SK-N-SH (cell line): Measurements from ENCODE around the gene PLA2G4C. TPM values are rescaled to one million over a fixed set of nuclear protein-coding genes. Genes with fewer than 3 reads are reported as not detected.
A peak's percentile ranks its signal among the peaks of the same experiment; 100 is the strongest.

ENCODE experiments used
- CTCF ChIA-PET: fragments of 300-600, 350-600 bp; formaldehyde crosslinking; extraction: SDS; loops from one replicate; lab custom pipeline; 2021; lab: Yijun Ruan, JAX
- POLR2A ChIA-PET: fragments of 350-600 bp; sonication (Branson Sonifier 250); formaldehyde crosslinking; extraction: SDS; loops from one replicate; lab custom pipeline; 2020; ENCODE audit warnings: antibody characterized with exemption, inconsistent platforms; lab: Yijun Ruan, JAX
- DNase-seq: peaks from one replicate; pipeline ENCODE4 v3.0.0; 2012
- H2AFZ ChIP-seq: fragments of 200-600 bp; sonication (generic); 2 replicates; pipeline ENCODE4 v1.8.1; 2016; ENCODE audit warnings: antibody characterized with exemption, mild to moderate bottlenecking, low read depth
- H3F3A ChIP-seq: fragments of 200-600 bp; sonication (generic); replicated peaks from 2 replicates; pipeline ENCODE3; 2016; ENCODE audit warnings: antibody characterized with exemption, mild to moderate bottlenecking; ENCODE audit not compliant: insufficient read depth
- H3K27ac ChIP-seq, 2 experiments: fragments of 200-500 bp in 1 of 2; fragments of 200-600 bp in 1 of 2; sonication (Bioruptor generic) in 1 of 2; sonication (generic), shearing (Covaris generic) in 1 of 2; 2 replicates each; pipeline versions ENCODE4 v1.5.1 to v1.6.1; 2014 to 2016; ENCODE audit warnings: low read depth in 2 of 2, inconsistent platforms in 1 of 2, low read length in 1 of 2, mild to moderate bottlenecking in 1 of 2, mixed read lengths in 1 of 2
- H3K27me3 ChIP-seq: fragments of 200-600 bp; sonication (generic), shearing (Covaris generic); 2 replicates; pipeline ENCODE4 v1.6.1; 2016; ENCODE audit warnings: mixed run types; ENCODE audit not compliant: insufficient read depth
- H3K36me3 ChIP-seq, 2 experiments: fragments of 200-500 bp in 1 of 2; fragments of 200-600 bp in 1 of 2; sonication (Bioruptor generic) in 1 of 2; sonication (generic) in 1 of 2; replicated peaks in 1 of 2; 2 replicates each; pipeline versions ENCODE3 to v1.5.1; 2014 to 2016; ENCODE audit warnings: low read length in 1 of 2, mild to moderate bottlenecking in 1 of 2; ENCODE audit not compliant: insufficient read depth in 2 of 2, control insufficient read depth in 1 of 2
- H3K4me1 ChIP-seq, 2 experiments: fragments of 200-500 bp in 1 of 2; fragments of 200-600 bp in 1 of 2; sonication (Bioruptor generic) in 1 of 2; sonication (generic), shearing (Covaris generic) in 1 of 2; 2 replicates each; pipeline versions ENCODE4 v1.5.1 to v1.6.1; 2014 to 2016; ENCODE audit warnings: low read depth in 1 of 2, low read length in 1 of 2, mixed run types in 1 of 2; ENCODE audit not compliant: insufficient read depth in 2 of 2, control insufficient read depth in 1 of 2
- H3K4me2 ChIP-seq: fragments of 200-600 bp; sonication (generic), shearing (Covaris generic); 2 replicates; pipeline ENCODE4 v1.6.1; 2017; ENCODE audit warnings: mixed run types
- H3K4me3 ChIP-seq, 2 experiments: fragments of 200-500 bp in 1 of 2; fragments of 200-600 bp in 1 of 2; sonication (Bioruptor generic) in 1 of 2; sonication (generic), shearing (Covaris generic) in 1 of 2; 2 replicates each; pipeline versions ENCODE4 v1.5.1 to v1.8.1; 2014 to 2016; ENCODE audit warnings: low read depth in 2 of 2, inconsistent platforms in 1 of 2, low read length in 1 of 2, mild to moderate bottlenecking in 1 of 2, mixed read lengths in 1 of 2, moderate library complexity in 1 of 2
- H3K79me2 ChIP-seq: fragments of 200-600 bp; sonication (generic); 2 replicates; pipeline ENCODE4 v1.8.1; 2017; ENCODE audit warnings: mild to moderate bottlenecking; ENCODE audit not compliant: insufficient read depth
- H3K9ac ChIP-seq: fragments of 200-600 bp; sonication (generic); 2 replicates; pipeline ENCODE4 v1.6.1; 2017; ENCODE audit warnings: mixed run types
- H3K9me2 ChIP-seq: fragments of 200-600 bp; sonication (generic); 2 replicates; pipeline ENCODE4 v1.6.1; 2017; ENCODE audit warnings: mixed run types
- H3K9me3 ChIP-seq: fragments of 200-600 bp; sonication (generic); 2 replicates; pipeline ENCODE4 v1.6.1; 2017; ENCODE audit warnings: mixed run types, mild to moderate bottlenecking, moderate library complexity
- H4K20me1 ChIP-seq: fragments of 200-600 bp; sonication (generic); 2 replicates; pipeline ENCODE4 v1.6.1; 2017; ENCODE audit warnings: mild to moderate bottlenecking, mixed run types; ENCODE audit not compliant: insufficient read depth
- CHD2 ChIP-seq: fragments of 150-350 bp; IDR thresholded peaks from 2 replicates; pipeline ENCODE4 v1.6.1; 2018; ENCODE audit warnings: low read length; ENCODE audit not compliant: partially characterized antibody
- ELF1 ChIP-seq: IDR thresholded peaks from 2 replicates; pipeline ENCODE4 v1.4.0; 2012
- EP300 ChIP-seq, 2 experiments: IDR thresholded peaks; 2 replicates each; pipeline versions ENCODE4 v1.4.0 to v1.6.1; 2012; ENCODE audit warnings: borderline replicate concordance in 1 of 2, low read depth in 1 of 2, low read length in 1 of 2
- EZH2phosphoT487 ChIP-seq: fragments of 200-600 bp; sonication (generic); IDR thresholded peaks from 2 replicates; pipeline ENCODE4 v1.6.1; 2017; ENCODE audit warnings: low read depth, mixed run types, mild to moderate bottlenecking, antibody characterized with exemption, moderate library complexity, borderline replicate concordance
- FOSL2 ChIP-seq: IDR thresholded peaks from 2 replicates; pipeline ENCODE4 v1.4.0; 2012; ENCODE audit warnings: low read depth, mild to moderate bottlenecking, moderate library complexity, borderline replicate concordance
- GABPA ChIP-seq: IDR thresholded peaks from 2 replicates; pipeline ENCODE4 v1.4.0; 2012; ENCODE audit warnings: low read depth, mild to moderate bottlenecking
- JUND ChIP-seq: IDR thresholded peaks from 2 replicates; pipeline ENCODE4 v1.4.0; 2012
- MEF2A ChIP-seq: IDR thresholded peaks from 2 replicates; pipeline ENCODE4 v1.4.0; 2012; ENCODE audit warnings: low read depth, borderline replicate concordance
- NFIC ChIP-seq: IDR thresholded peaks from 2 replicates; pipeline ENCODE4 v1.4.0; 2012; ENCODE audit warnings: borderline replicate concordance
- RAD21 ChIP-seq: IDR thresholded peaks from 2 replicates; pipeline ENCODE4 v1.6.1; 2012; ENCODE audit warnings: mild to moderate bottlenecking, low read length
- RFX5 ChIP-seq: IDR thresholded peaks from 2 replicates; pipeline ENCODE4 v1.6.1; 2012; ENCODE audit warnings: mild to moderate bottlenecking, improper control_type of control experiment, low read length
- RXRA ChIP-seq: IDR thresholded peaks from 2 replicates; pipeline ENCODE4 v1.4.0; 2012; ENCODE audit warnings: low read depth, mild to moderate bottlenecking, borderline replicate concordance
- SIN3A ChIP-seq: IDR thresholded peaks from 2 replicates; pipeline ENCODE4 v1.6.1; 2012; ENCODE audit warnings: low read depth, mild to moderate bottlenecking, low read length, moderate library complexity, borderline replicate concordance
- TAF1 ChIP-seq: IDR thresholded peaks from 2 replicates; pipeline ENCODE4 v1.6.1; 2012; ENCODE audit warnings: low read depth, mild to moderate bottlenecking, low read length, moderate library complexity, borderline replicate concordance
- TCF12 ChIP-seq: IDR thresholded peaks from 2 replicates; pipeline ENCODE4 v1.4.0; 2012
- TEAD4 ChIP-seq: IDR thresholded peaks from 2 replicates; pipeline ENCODE4 v1.4.0; 2012; ENCODE audit warnings: mild to moderate bottlenecking, borderline replicate concordance; ENCODE audit not compliant: insufficient read depth
- YY1 ChIP-seq: IDR thresholded peaks from 2 replicates; pipeline ENCODE4 v1.4.0; 2012; ENCODE audit warnings: low read depth, mild to moderate bottlenecking
- WGBS: methylation state at CpG from one replicate; pipeline ENCODE4 v1.1.6; 2017; ENCODE audit warnings: low lambda C conversion rate; 5-methylcytosine and 5-hydroxymethylcytosine counted together
- polyA plus RNA-seq, 3 experiments: library from polyadenylated mRNA; depleted of rRNA; stranded (reverse); fragments of >200 nt; gene quantifications; 2 replicates each; pipeline ENCODE4 v1.2.3, GENCODE V29; 2012
- TF ChIP-seq, protein P1 (sequence below): IDR thresholded peaks from 2 replicates; pipeline ENCODE4 v1.4.0; 2012; ENCODE audit warnings: low read depth, borderline replicate concordance
- TF ChIP-seq, protein P2 (sequence below): IDR thresholded peaks from 2 replicates; pipeline ENCODE4; 2012
- TF ChIP-seq, protein P3 (sequence below): IDR thresholded peaks from 2 replicates; pipeline ENCODE4 v1.4.0; 2012; ENCODE audit warnings: low read depth, borderline replicate concordance
- TF ChIP-seq, protein P4 (sequence below): fragments of 200-600 bp; sonication (generic); IDR thresholded peaks from 2 replicates; pipeline ENCODE4 v1.6.1; 2017; ENCODE audit warnings: antibody characterized with exemption, mild to moderate bottlenecking, moderate library complexity
- TF ChIP-seq, protein P5 (sequence below): fragments of 150-350 bp; IDR thresholded peaks from 2 replicates; pipeline ENCODE4 v1.6.1; 2016; ENCODE audit warnings: mild to moderate bottlenecking, low read depth, low read length
- TF ChIP-seq, protein P6 (sequence below): IDR thresholded peaks from 2 replicates; pipeline ENCODE4 v1.4.0; 2012; ENCODE audit warnings: low read depth

Gene PLA2G4C, protein sequence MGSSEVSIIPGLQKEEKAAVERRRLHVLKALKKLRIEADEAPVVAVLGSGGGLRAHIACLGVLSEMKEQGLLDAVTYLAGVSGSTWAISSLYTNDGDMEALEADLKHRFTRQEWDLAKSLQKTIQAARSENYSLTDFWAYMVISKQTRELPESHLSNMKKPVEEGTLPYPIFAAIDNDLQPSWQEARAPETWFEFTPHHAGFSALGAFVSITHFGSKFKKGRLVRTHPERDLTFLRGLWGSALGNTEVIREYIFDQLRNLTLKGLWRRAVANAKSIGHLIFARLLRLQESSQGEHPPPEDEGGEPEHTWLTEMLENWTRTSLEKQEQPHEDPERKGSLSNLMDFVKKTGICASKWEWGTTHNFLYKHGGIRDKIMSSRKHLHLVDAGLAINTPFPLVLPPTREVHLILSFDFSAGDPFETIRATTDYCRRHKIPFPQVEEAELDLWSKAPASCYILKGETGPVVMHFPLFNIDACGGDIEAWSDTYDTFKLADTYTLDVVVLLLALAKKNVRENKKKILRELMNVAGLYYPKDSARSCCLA
- polyA plus RNA-seq (2012; rRNA removed) = 6.0 and 6.1 TPM in 2 replicates
- polyA plus RNA-seq (2012; cell fraction: cytosol; rRNA removed) = 4.1 and 4.3 TPM in 2 replicates
- polyA plus RNA-seq (2012; cell fraction: nucleus; rRNA removed) = 24.4 and 32.5 TPM in 2 replicates

DNA sequence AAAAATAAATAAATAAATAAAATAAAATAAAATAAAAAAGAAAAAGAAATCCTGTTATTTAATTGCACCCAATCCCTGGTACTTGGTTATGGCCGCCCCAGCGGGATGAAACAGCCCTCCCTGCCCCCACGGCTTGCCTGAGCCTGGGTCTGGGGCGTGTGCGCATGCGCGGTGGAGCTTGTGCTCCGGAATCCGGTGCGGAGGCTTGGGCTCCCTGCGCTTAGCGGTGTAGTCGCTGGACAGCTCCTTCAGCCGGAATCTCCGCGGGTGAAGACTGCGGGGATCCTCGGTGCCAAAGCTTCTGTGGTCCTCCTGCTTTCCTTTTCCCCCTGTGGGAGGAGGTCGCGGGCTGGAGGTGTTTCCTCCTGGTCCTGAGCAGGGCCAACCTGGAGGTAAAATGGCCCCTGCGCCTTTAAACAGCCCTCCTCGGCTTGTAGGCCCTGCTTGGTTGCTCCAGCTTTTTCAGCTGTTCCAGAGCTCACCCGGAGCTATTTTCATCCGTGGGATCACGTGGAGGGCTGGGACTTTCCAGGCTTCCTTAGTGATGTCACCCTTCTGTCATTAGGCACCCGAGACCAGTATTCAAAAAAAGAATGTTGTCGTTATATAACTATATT lies at the start of gene PLA2G4C:
PLA2G4C (minus strand) TSS at position 468 of the 617 bp plus-strand sequence. CDS start 4,288 bp downstream, outside the sequence.
- no peaks in the 10 kb centered on the region for H3K27me3 ChIP-seq
- peak; percentile 98 for DNase-seq
- H3K79me2 ChIP-seq = no peaks in the 10 kb centered on the region
- no peaks in the 10 kb centered on the region for H3K9me3 ChIP-seq
- no peaks in the 10 kb centered on the region for H4K20me1 ChIP-seq
- under 1% methylated on average over 17 of the region's 27 CpGs for WGBS
- H3K27ac ChIP-seq = peak within 1 kb of the TSS; percentile 88 to 90
- peak within 1 kb of the TSS; percentile 57 for H2AFZ ChIP-seq
- no peaks in the 10 kb centered on the region for H3K9me2 ChIP-seq
- CTCF ChIA-PET = interaction anchor here (0.6 to 10.8 kb wide), 12 partner anchors 8 to 150 kb away, joined by 3 to 168 read pairs (median 4); no protein-coding TSS in a partner anchor
- peaks cover 12% of the 10 kb centered on the region for H3F3A ChIP-seq
- peak within 1 kb of the TSS; percentile 50 to 62 for H3K4me3 ChIP-seq
- H3K4me2 ChIP-seq = peak within 1 kb of the TSS; percentile 77
- peaks cover 0 to under 1% of the 10 kb centered on the region in 2 experiments for H3K36me3 ChIP-seq
- H3K4me1 ChIP-seq = no peaks in the 10 kb centered on the region; a peak in 1 of 4 replicates
- POLR2A ChIA-PET = interaction anchor here (0.5 to 1.1 kb wide), 8 partner anchors 9 to 755 kb away, joined by 3 to 5 read pairs (median 3); partner anchors contain the start of gene CARD8
- peak within 1 kb of the TSS; percentile 77 for H3K9ac ChIP-seq
- no peak for TF ChIP-seq ELF1
- TF ChIP-seq GABPA = peak; percentile 42; the same call in 1 of the 2 replicates
- no peak for TF ChIP-seq RXRA
- TF ChIP-seq RAD21 = no peak
- TF ChIP-seq, protein P1, sequence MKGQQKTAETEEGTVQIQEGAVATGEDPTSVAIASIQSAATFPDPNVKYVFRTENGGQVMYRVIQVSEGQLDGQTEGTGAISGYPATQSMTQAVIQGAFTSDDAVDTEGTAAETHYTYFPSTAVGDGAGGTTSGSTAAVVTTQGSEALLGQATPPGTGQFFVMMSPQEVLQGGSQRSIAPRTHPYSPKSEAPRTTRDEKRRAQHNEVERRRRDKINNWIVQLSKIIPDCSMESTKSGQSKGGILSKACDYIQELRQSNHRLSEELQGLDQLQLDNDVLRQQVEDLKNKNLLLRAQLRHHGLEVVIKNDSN = peak; percentile 90
- TF ChIP-seq, protein P2, sequence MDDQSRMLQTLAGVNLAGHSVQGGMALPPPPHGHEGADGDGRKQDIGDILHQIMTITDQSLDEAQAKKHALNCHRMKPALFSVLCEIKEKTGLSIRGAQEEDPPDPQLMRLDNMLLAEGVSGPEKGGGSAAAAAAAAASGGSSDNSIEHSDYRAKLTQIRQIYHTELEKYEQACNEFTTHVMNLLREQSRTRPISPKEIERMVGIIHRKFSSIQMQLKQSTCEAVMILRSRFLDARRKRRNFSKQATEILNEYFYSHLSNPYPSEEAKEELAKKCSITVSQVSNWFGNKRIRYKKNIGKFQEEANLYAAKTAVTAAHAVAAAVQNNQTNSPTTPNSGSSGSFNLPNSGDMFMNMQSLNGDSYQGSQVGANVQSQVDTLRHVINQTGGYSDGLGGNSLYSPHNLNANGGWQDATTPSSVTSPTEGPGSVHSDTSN = peak; percentile 7; the same call in 1 of the 2 replicates
- TF ChIP-seq, protein P3, sequence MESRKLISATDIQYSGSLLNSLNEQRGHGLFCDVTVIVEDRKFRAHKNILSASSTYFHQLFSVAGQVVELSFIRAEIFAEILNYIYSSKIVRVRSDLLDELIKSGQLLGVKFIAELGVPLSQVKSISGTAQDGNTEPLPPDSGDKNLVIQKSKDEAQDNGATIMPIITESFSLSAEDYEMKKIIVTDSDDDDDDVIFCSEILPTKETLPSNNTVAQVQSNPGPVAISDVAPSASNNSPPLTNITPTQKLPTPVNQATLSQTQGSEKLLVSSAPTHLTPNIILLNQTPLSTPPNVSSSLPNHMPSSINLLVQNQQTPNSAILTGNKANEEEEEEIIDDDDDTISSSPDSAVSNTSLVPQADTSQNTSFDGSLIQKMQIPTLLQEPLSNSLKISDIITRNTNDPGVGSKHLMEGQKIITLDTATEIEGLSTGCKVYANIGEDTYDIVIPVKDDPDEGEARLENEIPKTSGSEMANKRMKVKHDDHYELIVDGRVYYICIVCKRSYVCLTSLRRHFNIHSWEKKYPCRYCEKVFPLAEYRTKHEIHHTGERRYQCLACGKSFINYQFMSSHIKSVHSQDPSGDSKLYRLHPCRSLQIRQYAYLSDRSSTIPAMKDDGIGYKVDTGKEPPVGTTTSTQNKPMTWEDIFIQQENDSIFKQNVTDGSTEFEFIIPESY = no peak
- TF ChIP-seq, protein P4, sequence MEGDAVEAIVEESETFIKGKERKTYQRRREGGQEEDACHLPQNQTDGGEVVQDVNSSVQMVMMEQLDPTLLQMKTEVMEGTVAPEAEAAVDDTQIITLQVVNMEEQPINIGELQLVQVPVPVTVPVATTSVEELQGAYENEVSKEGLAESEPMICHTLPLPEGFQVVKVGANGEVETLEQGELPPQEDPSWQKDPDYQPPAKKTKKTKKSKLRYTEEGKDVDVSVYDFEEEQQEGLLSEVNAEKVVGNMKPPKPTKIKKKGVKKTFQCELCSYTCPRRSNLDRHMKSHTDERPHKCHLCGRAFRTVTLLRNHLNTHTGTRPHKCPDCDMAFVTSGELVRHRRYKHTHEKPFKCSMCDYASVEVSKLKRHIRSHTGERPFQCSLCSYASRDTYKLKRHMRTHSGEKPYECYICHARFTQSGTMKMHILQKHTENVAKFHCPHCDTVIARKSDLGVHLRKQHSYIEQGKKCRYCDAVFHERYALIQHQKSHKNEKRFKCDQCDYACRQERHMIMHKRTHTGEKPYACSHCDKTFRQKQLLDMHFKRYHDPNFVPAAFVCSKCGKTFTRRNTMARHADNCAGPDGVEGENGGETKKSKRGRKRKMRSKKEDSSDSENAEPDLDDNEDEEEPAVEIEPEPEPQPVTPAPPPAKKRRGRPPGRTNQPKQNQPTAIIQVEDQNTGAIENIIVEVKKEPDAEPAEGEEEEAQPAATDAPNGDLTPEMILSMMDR = no peak
- TF ChIP-seq TAF1 = no peak
- no peak for TF ChIP-seq NFIC
- peak; percentile 58; the same call in 1 of the 2 replicates for TF ChIP-seq YY1
- TF ChIP-seq, protein P5, sequence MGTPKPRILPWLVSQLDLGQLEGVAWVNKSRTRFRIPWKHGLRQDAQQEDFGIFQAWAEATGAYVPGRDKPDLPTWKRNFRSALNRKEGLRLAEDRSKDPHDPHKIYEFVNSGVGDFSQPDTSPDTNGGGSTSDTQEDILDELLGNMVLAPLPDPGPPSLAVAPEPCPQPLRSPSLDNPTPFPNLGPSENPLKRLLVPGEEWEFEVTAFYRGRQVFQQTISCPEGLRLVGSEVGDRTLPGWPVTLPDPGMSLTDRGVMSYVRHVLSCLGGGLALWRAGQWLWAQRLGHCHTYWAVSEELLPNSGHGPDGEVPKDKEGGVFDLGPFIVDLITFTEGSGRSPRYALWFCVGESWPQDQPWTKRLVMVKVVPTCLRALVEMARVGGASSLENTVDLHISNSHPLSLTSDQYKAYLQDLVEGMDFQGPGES = no peak
- TF ChIP-seq TEAD4 = no peak
- no peak for TF ChIP-seq EZH2phosphoT487
- TF ChIP-seq MEF2A = peak; percentile 47; the same call in 1 of the 2 replicates
- no peak for TF ChIP-seq FOSL2
- TF ChIP-seq, protein P6, sequence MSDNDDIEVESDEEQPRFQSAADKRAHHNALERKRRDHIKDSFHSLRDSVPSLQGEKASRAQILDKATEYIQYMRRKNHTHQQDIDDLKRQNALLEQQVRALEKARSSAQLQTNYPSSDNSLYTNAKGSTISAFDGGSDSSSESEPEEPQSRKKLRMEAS = peak; percentile 86
- peak; percentile 44; the same call in 1 of the 2 replicates for TF ChIP-seq SIN3A
- TF ChIP-seq JUND = no peak
- peak; percentile 45 for TF ChIP-seq CHD2
- TF ChIP-seq RFX5 = no peak
- TF ChIP-seq TCF12 = 0 out of 2 replicates have a peak, but pooled peaks have one; percentile 6
- 0 out of 4 replicates have a peak, but pooled peaks of 1 of the 2 experiments have one; percentile 19 for TF ChIP-seq EP300 (IDR thresholded peaks at IDR 0.05; ENCODE audit: borderline replicate concordance in 1 of 2, low read depth in 1 of 2, low read length in 1 of 2)
